ENCODE data around the gene RIOK3.
A peak's percentile ranks its signal among the peaks of the same experiment; 100 is the strongest.

RIOK3 gene

DNA sequence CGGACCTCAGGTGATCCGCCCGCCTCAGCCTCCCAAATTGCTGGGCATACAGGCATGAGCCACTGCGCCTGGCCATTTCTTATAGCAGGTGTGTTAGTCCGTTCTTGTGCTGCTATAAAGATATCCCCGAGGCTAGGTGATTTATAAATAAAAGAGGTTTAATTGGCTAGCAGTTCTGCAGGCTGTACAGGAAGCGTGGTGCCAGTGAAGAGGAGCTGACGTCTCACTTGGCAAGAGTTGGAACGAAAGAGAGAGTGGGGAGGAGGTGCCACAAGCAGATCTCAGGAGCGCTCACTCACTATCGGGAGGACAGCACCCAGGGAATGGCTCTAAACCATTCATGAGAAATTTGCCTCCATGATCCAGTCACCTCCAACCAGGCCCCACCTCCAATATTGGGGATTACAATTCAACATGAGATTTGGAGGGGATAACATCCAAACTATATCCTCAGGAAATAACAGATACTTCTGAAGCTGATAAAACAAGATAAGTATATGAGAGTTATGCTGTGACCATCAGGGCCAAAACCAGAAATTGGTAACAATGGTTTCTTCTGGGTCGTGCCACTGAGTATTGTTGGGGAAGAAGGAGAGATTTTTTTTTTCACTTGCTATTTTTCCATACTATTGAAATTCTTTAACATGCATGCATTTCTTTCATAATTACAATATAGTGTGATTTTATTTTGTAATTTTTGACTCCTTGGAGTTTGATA is 42.8 kb downstream of the RIOK3 start:
- TF ChIP-seq RARB (CRISPR knock-in tag; IDR thresholded peaks at IDR 0.05) (no peak), ZNF565 (CRISPR knock-in tag; conservative IDR thresholded peaks at IDR 0.05; ENCODE audit: low read depth) (no peak), GLIS3 (CRISPR knock-in tag; IDR thresholded peaks at IDR 0.05) (no peak), ESRRG (CRISPR knock-in tag; IDR thresholded peaks at IDR 0.05) (no peak), ZNF70 (CRISPR knock-in tag; IDR thresholded peaks at IDR 0.05) (no peak), ZNF8 (CRISPR knock-in tag; IDR thresholded peaks at IDR 0.05) (no peak), ZFP3 (CRISPR knock-in tag; IDR thresholded peaks at IDR 0.05) (no peak), TOX (CRISPR knock-in tag; IDR thresholded peaks at IDR 0.05; ENCODE audit: borderline replicate concordance) (no peak)
- no peak for ATAC-seq

DNA sequence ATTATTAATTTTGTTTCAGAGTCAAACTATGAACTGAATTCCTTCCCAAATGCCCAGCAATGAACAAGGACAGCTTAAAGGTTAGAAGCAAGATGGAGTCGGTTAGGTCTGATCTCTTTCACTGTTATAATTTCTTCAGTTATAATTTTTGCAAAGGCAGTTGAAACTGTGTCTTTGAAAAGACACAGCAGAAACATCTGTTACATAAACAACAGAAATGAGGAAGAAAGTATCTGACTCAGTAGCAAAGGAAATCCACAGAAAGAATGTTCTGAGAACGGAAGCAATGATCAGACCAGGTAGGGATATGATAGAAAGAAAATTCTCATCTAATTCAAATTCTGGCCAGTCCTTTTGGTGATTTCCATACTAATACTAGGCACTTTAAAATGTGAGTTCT is 45.0 kb downstream of the RIOK3 start:
- TF ChIP-seq SNAI2 (CRISPR knock-in tag; IDR thresholded peaks at IDR 0.05): no peak
- no peak for TF ChIP-seq PPARA (CRISPR knock-in tag; IDR thresholded peaks at IDR 0.05; ENCODE audit: borderline replicate concordance)
- no peak for TF ChIP-seq TOX (CRISPR knock-in tag; IDR thresholded peaks at IDR 0.05; ENCODE audit: borderline replicate concordance)
- TF ChIP-seq, protein P1, sequence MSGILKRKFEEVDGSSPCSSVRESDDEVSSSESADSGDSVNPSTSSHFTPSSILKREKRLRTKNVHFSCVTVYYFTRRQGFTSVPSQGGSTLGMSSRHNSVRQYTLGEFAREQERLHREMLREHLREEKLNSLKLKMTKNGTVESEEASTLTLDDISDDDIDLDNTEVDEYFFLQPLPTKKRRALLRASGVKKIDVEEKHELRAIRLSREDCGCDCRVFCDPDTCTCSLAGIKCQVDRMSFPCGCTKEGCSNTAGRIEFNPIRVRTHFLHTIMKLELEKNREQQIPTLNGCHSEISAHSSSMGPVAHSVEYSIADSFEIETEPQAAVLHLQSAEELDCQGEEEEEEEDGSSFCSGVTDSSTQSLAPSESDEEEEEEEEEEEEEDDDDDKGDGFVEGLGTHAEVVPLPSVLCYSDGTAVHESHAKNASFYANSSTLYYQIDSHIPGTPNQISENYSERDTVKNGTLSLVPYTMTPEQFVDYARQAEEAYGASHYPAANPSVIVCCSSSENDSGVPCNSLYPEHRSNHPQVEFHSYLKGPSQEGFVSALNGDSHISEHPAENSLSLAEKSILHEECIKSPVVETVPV (CRISPR knock-in tag; IDR thresholded peaks at IDR 0.05): no peak
- no peak for TF ChIP-seq TCF4 (CRISPR knock-in tag; IDR thresholded peaks at IDR 0.05; ENCODE audit: borderline replicate concordance)
- no peak for TF ChIP-seq ISL1 (CRISPR knock-in tag; IDR thresholded peaks at IDR 0.05)
- TF ChIP-seq ZNF565 (CRISPR knock-in tag; conservative IDR thresholded peaks at IDR 0.05; ENCODE audit: low read depth): no peak
- TF ChIP-seq RARB (CRISPR knock-in tag; IDR thresholded peaks at IDR 0.05): no peak
- TF ChIP-seq, protein P2, sequence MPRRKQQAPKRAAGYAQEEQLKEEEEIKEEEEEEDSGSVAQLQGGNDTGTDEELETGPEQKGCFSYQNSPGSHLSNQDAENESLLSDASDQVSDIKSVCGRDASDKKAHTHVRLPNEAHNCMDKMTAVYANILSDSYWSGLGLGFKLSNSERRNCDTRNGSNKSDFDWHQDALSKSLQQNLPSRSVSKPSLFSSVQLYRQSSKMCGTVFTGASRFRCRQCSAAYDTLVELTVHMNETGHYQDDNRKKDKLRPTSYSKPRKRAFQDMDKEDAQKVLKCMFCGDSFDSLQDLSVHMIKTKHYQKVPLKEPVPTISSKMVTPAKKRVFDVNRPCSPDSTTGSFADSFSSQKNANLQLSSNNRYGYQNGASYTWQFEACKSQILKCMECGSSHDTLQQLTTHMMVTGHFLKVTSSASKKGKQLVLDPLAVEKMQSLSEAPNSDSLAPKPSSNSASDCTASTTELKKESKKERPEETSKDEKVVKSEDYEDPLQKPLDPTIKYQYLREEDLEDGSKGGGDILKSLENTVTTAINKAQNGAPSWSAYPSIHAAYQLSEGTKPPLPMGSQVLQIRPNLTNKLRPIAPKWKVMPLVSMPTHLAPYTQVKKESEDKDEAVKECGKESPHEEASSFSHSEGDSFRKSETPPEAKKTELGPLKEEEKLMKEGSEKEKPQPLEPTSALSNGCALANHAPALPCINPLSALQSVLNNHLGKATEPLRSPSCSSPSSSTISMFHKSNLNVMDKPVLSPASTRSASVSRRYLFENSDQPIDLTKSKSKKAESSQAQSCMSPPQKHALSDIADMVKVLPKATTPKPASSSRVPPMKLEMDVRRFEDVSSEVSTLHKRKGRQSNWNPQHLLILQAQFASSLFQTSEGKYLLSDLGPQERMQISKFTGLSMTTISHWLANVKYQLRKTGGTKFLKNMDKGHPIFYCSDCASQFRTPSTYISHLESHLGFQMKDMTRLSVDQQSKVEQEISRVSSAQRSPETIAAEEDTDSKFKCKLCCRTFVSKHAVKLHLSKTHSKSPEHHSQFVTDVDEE (CRISPR knock-in tag; IDR thresholded peaks at IDR 0.05): no peak
- no peak for TF ChIP-seq ZNF8 (CRISPR knock-in tag; IDR thresholded peaks at IDR 0.05)
- TF ChIP-seq, protein P3, sequence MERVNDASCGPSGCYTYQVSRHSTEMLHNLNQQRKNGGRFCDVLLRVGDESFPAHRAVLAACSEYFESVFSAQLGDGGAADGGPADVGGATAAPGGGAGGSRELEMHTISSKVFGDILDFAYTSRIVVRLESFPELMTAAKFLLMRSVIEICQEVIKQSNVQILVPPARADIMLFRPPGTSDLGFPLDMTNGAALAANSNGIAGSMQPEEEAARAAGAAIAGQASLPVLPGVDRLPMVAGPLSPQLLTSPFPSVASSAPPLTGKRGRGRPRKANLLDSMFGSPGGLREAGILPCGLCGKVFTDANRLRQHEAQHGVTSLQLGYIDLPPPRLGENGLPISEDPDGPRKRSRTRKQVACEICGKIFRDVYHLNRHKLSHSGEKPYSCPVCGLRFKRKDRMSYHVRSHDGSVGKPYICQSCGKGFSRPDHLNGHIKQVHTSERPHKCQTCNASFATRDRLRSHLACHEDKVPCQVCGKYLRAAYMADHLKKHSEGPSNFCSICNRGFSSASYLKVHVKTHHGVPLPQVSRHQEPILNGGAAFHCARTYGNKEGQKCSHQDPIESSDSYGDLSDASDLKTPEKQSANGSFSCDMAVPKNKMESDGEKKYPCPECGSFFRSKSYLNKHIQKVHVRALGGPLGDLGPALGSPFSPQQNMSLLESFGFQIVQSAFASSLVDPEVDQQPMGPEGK (CRISPR knock-in tag; IDR thresholded peaks at IDR 0.05; ENCODE audit: borderline replicate concordance): no peak
- no peak for TF ChIP-seq ZFP3 (CRISPR knock-in tag; IDR thresholded peaks at IDR 0.05)
- TF ChIP-seq BACH2 (CRISPR knock-in tag; IDR thresholded peaks at IDR 0.05; ENCODE audit: borderline replicate concordance): no peak
- no peak for TF ChIP-seq GLIS3 (CRISPR knock-in tag; IDR thresholded peaks at IDR 0.05)
- no peak for TF ChIP-seq ZNF70 (CRISPR knock-in tag; IDR thresholded peaks at IDR 0.05)
- TF ChIP-seq, protein P4, sequence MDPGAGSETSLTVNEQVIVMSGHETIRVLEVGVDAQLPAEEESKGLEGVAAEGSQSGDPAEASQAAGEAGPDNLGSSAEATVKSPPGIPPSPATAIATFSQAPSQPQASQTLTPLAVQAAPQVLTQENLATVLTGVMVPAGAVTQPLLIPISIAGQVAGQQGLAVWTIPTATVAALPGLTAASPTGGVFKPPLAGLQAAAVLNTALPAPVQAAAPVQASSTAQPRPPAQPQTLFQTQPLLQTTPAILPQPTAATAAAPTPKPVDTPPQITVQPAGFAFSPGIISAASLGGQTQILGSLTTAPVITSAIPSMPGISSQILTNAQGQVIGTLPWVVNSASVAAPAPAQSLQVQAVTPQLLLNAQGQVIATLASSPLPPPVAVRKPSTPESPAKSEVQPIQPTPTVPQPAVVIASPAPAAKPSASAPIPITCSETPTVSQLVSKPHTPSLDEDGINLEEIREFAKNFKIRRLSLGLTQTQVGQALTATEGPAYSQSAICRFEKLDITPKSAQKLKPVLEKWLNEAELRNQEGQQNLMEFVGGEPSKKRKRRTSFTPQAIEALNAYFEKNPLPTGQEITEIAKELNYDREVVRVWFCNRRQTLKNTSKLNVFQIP (CRISPR knock-in tag; IDR thresholded peaks at IDR 0.05; ENCODE audit: borderline replicate concordance, low read depth): no peak

DNA sequence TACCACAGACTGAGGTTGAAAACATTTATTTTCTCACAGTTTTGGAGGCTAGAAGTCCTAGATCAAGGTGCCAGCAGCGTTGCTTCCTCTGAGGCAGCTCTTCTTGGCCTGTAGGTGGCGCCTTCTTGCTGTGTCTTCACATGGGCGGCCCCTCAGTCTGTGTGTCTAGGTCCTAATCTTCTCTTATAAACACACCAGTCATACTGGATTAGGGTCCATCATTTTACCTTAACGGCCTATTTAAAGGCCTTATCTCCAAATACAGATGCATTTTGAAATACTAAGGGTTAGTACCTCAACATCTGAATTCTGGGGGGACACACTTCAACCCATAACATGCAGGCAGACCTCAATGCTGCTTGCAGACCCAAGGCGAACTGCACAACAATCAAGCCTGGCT is 45.8 kb downstream of the RIOK3 start:
- ATAC-seq: peak; percentile 75
- TF ChIP-seq ZFP30 (CRISPR knock-in tag; IDR thresholded peaks at IDR 0.05) (no peak), ESRRG (CRISPR knock-in tag; IDR thresholded peaks at IDR 0.05) (no peak), ZNF70 (CRISPR knock-in tag; IDR thresholded peaks at IDR 0.05) (no peak), ARNTL (CRISPR knock-in tag; IDR thresholded peaks at IDR 0.05; ENCODE audit: borderline replicate concordance, low read depth) (no peak), PPARA (CRISPR knock-in tag; IDR thresholded peaks at IDR 0.05; ENCODE audit: borderline replicate concordance) (no peak)
- TF ChIP-seq, protein P5, sequence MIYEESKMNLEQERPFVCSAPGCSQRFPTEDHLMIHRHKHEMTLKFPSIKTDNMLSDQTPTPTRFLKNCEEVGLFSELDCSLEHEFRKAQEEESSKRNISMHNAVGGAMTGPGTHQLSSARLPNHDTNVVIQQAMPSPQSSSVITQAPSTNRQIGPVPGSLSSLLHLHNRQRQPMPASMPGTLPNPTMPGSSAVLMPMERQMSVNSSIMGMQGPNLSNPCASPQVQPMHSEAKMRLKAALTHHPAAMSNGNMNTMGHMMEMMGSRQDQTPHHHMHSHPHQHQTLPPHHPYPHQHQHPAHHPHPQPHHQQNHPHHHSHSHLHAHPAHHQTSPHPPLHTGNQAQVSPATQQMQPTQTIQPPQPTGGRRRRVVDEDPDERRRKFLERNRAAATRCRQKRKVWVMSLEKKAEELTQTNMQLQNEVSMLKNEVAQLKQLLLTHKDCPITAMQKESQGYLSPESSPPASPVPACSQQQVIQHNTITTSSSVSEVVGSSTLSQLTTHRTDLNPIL (CRISPR knock-in tag; IDR thresholded peaks at IDR 0.05; ENCODE audit: low read depth): no peak
- TF ChIP-seq, protein P3 (CRISPR knock-in tag; IDR thresholded peaks at IDR 0.05; ENCODE audit: borderline replicate concordance): no peak
- TF ChIP-seq, protein P2 (CRISPR knock-in tag; IDR thresholded peaks at IDR 0.05): no peak
- TF ChIP-seq, protein P4 (CRISPR knock-in tag; IDR thresholded peaks at IDR 0.05; ENCODE audit: borderline replicate concordance, low read depth): no peak

More for the DNA sequence above, 45.0 kb downstream of the RIOK3 start:
- ATAC-seq: no peak
